GM13976 (cell line): Measurements from ENCODE around the gene TTLL4.
"Not testable (repeated sequence)": the region's sequence is repeated elsewhere in the genome, so short reads cannot be mapped to it uniquely, and the experiment has no call there.

Experiments used
- DNase-seq: peaks from one replicate; pipeline ENCODE4 v3.0.0; 2012; ENCODE audit warnings: low spot score
- in situ Hi-C: fragments of 300-500 bp; cut with MboI; formaldehyde crosslinking; loops from one replicate; pipeline ENCODE4 v1.12.0; 2022; ENCODE audit warnings: low sequenced_read_pairs, mixed read lengths, inconsistent platforms; ENCODE audit not compliant: unreplicated experiment
- TF ChIP-seq, protein P1 (sequence below): IDR thresholded peaks from 2 replicates; pipeline ENCODE4 v1.5.1; 2012; ENCODE audit warnings: borderline replicate concordance, mild to moderate bottlenecking; ENCODE audit not compliant: insufficient read depth; ENCODE audit errors: extremely low read depth, missing control alignments, control extremely low read depth

Gene TTLL4

DNA sequence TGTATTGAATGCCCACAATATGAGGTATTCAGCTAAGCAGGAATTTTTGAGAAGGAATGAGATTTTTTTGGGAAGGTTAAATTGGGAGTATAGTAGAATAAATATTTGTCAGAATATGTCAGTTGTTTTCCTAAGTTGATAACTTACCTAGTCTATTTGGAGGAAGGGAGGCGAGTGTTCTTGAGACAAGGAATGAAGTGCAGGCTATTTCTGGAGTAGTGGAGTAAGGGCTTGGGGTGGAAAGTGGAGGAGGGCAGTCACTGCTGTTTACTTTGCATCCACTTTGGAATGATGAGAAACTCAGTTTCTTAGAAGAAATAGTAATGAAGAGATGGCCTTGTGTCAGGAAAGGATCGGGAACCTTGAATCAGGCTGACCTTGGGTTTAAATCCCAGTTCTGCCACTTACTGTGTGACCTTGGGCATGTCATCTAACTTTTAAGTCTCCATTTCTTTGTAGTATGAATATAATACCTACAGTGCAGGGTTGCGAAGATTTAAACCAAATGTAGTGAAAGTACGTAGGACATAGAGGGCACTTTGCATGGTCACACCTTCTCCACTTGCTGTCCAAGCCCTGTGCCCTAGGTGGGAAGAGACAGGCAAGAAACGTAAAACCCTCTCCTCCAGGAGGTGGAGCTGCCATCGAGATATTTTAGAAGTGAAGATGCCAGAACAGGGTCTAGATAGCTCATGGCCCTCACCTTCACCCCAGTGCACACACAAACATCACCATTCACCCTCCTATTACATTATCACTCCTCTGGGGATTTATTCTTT is 46.2 kb downstream of the TTLL4 start:
- no peak for DNase-seq
- in situ Hi-C loops: no loop called here
- TF ChIP-seq, protein P1, sequence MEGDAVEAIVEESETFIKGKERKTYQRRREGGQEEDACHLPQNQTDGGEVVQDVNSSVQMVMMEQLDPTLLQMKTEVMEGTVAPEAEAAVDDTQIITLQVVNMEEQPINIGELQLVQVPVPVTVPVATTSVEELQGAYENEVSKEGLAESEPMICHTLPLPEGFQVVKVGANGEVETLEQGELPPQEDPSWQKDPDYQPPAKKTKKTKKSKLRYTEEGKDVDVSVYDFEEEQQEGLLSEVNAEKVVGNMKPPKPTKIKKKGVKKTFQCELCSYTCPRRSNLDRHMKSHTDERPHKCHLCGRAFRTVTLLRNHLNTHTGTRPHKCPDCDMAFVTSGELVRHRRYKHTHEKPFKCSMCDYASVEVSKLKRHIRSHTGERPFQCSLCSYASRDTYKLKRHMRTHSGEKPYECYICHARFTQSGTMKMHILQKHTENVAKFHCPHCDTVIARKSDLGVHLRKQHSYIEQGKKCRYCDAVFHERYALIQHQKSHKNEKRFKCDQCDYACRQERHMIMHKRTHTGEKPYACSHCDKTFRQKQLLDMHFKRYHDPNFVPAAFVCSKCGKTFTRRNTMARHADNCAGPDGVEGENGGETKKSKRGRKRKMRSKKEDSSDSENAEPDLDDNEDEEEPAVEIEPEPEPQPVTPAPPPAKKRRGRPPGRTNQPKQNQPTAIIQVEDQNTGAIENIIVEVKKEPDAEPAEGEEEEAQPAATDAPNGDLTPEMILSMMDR: no peak

DNA sequence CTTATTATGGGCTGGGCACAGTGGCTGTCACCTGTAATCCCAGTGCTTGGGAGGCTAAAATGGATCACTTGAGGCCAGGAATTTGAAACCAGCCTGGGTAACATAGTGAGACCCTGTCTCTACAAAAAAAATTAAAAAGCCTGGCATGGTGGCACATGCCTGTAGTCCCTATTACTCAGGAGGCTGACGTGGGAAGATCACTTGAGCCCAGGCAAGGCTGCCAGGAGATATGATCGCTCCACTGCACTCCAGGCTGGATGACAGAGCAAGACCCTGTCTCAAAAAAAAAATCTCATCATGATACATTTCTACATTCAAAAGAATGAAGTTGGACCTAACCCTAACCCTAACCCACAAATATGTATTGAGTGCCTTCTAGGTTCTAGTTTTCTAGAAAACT is 51.2 kb downstream of the TTLL4 start:
- in situ Hi-C loops: no loop called here
- no peak for DNase-seq
- TF ChIP-seq, protein P1: no peak

DNA sequence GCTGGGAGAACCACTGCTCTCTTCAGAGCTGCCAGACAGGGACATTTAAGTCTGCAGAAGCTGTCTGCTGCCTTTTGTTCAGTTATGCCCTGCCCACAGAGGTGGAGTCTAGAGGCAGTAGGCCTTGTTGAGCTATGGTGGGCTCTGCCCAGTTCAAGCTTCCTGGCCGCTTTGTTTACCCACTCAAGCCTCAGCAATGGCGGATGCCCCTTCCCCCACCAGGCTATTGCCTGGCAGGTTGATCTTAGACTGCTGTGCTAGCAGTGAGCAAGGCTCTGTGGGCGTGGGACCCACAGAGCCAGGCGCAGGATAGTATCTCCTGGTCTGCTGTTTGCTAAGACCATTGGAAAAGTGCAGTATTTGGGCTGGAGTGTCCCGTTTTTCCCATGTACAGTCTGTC is 62.1 kb downstream of the TTLL4 start:
- in situ Hi-C loops, DNase-seq: not testable (repeated sequence)

DNA sequence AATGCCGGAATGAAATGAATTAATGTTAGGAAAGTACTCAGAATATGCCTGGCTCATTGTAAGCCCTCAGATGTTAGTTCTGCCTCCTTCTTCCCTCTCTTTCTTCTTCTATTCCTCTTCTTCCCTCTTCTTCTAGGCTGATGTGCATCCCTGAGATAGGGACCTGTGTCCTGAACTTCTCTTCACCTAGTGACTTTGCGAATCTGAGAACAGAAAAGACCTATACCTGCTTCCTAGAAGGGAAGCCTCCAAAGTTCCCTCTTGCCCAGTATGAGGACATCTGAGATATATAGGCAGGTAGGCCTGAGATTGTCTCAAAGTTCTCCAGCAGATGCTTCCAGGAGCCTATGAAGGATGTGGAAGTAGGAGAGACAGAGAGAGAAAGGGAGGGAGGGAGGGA is 63.2 kb downstream of the TTLL4 start:
- TF ChIP-seq, protein P1: no peak
- in situ Hi-C loops: no loop called here
- no peak for DNase-seq

DNA sequence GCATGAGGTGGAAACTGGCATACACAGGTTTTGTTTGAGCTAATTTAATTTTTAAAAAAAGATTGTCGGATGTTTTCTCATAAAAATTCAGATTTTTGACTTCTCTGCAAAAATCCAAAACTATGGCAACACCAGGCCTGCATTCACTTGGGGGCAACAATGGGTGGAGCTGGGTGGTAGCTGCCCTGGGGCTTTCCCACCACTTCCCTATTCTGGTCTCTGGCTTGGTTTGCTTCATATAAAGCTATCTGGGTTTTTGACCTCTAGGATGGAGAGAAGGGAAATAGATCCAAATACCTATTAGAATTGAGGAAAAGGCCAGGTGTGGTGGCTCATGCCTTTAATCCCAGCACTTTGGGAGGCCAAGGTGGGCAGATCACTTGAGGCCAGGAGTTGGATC is 65.9 kb downstream of the TTLL4 start:
- TF ChIP-seq, protein P1: no peak
- in situ Hi-C loops: no loop called here
- no peak for DNase-seq

DNA sequence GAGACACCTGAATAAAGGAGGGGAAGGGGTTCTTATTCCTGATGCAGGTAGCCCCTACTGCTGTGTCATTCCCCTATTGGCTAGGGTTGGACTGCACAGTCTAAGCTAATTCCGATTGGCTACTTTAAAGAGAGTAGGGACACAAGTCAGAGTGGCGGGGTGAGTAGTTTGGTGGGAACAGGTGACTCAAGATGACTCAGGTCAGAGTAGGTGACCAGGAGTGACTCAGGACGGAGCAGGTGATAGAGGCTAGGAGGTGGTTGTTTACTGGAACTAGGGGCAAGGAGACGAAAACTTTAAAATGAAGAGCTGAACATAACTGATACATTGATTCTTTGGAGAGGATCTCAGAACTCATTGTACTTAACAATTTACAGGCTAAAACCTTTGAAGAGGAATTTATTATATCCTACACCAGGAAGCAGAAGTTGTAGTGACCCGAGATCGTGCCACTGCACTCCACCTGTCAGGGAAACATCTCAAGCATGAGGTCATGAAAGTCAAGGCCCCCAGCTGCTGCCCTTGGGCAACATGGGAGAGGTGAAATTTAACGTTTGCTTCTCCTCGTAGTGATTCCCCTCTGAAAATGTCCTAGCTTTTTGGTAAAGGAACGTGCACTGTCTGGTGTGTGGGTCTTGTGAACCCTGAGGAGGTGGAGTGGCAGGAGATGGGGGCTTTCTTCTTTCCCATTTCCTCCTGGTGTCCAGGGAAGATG is 66.8 kb downstream of the TTLL4 start:
- TF ChIP-seq, protein P1: no peak
- no peak for DNase-seq
- in situ Hi-C loops: no loop called here

- TF ChIP-seq, protein P1: no peak
- DNase-seq: peak; percentile 45
Measured at GRCh38 chr2:218780046-218780445, 69.4 kb downstream of the TTLL4 start.

More at GRCh38 chr2:218780046-218780445, 69.4 kb downstream of the TTLL4 start:
- in situ Hi-C loops: no loop called here
